ENCODE data around the gene BMP4. TPM values are rescaled to one million over a fixed set of nuclear protein-coding genes. Genes with fewer than 3 reads are reported as not detected.

The BMP4 gene
- total RNA-seq, 2 experiments from 2014 or later = not detected

GRCh38 chr14:53967606-53968005 is 11.0 kb upstream of the BMP4 start:
- ChIA-PET POLR2A (no interaction called here), CTCF (no interaction called here)

GRCh38 chr14:53964249-53964648 is 7.6 kb upstream of the BMP4 start:
- CTCF ChIA-PET = no interaction called here
- POLR2A ChIA-PET = no interaction called here

GRCh38 chr14:53963320-53964227 is 6.9 kb upstream of the BMP4 start:
- POLR2A ChIA-PET = no interaction called here
- CTCF ChIA-PET = no interaction called here

GRCh38 chr14:53962953-53963319 is 6.3 kb upstream of the BMP4 start:
- POLR2A ChIA-PET = no interaction called here

GRCh38 chr14:53958628-53959027 is 2.0 kb upstream of the BMP4 start:
- POLR2A ChIA-PET = no interaction called here
- CTCF ChIA-PET = no interaction called here

More at GRCh38 chr14:53962953-53963319, 6.3 kb upstream of the BMP4 start:
- CTCF ChIA-PET = no interaction called here

- ChIA-PET POLR2A (no interaction called here), CTCF (no interaction called here)
Observed at GRCh38 chr14:53957739-53958138, 1.1 kb upstream of the BMP4 start.

- POLR2A ChIA-PET = no interaction called here
- CTCF ChIA-PET = no interaction called here
Observed at GRCh38 chr14:53955671-53956426, 776 bp downstream of the BMP4 start.

GRCh38 chr14:53955229-53955556 is 1.4 kb downstream of the BMP4 start:
- POLR2A ChIA-PET = no interaction called here
- CTCF ChIA-PET = no interaction called here

- ChIA-PET POLR2A (no interaction called here), CTCF (no interaction called here)
Observed at GRCh38 chr14:53954551-53955228, 1.9 kb downstream of the BMP4 start.

- CTCF ChIA-PET = no interaction called here
- POLR2A ChIA-PET = no interaction called here
Observed at GRCh38 chr14:53953828-53954550, 2.6 kb downstream of the BMP4 start.

- ChIA-PET POLR2A (no interaction called here), CTCF (no interaction called here)
Observed at GRCh38 chr14:53953002-53953827, 3.4 kb downstream of the BMP4 start.

- ChIA-PET POLR2A (no interaction called here), CTCF (no interaction called here)
Observed at GRCh38 chr14:53952533-53952932, 4.1 kb downstream of the BMP4 start.

GRCh38 chr14:53951627-53952303 is 4.9 kb downstream of the BMP4 start:
- ChIA-PET POLR2A (no interaction called here), CTCF (no interaction called here)

- POLR2A ChIA-PET = no interaction called here
- CTCF ChIA-PET = no interaction called here
Observed at GRCh38 chr14:53951243-53951626, 5.4 kb downstream of the BMP4 start.

GRCh38 chr14:53950031-53950793 is 6.4 kb downstream of the BMP4 start:
- ChIA-PET POLR2A (no interaction called here), CTCF (no interaction called here)

GRCh38 chr14:53949201-53949600 is 7.4 kb downstream of the BMP4 start:
- CTCF ChIA-PET = no interaction called here
- POLR2A ChIA-PET = no interaction called here

GRCh38 chr14:53948205-53948884 is 8.3 kb downstream of the BMP4 start:
- CTCF ChIA-PET = no interaction called here
- POLR2A ChIA-PET = no interaction called here
